CD4-positive, alpha-beta T cell (primary cell): Measurements from ENCODE around the gene SRMS. TPM values are rescaled to one million over a fixed set of nuclear protein-coding genes. Genes with fewer than 3 reads are reported as not detected.
A peak's percentile ranks its signal among the peaks of the same experiment; 100 is the strongest.
"Not testable (repeated sequence)": the region's sequence is repeated elsewhere in the genome, so short reads cannot be mapped to it uniquely, and the experiment has no call there.

ENCODE experiments used
- ATAC-seq: fragments of 200-7000 bp; cut with Tn5 transposase; one replicate; pipeline ENCODE4 v1.10.0; 2022; ENCODE audit warnings: mild to moderate bottlenecking; ENCODE audit not compliant: poor library complexity
- CTCF ChIA-PET: fragments of 350-600 bp; sonication (Branson Sonifier 250); formaldehyde crosslinking; loops from one replicate; lab custom pipeline; 2021; ENCODE audit warnings: antibody characterized with exemption, inconsistent platforms; lab: Charles Lee
- POLR2A ChIA-PET: fragments of 350-600 bp; sonication (Branson Sonifier 250); formaldehyde crosslinking; loops from one replicate; lab custom pipeline; 2021; ENCODE audit warnings: antibody characterized with exemption, inconsistent platforms; lab: Charles Lee
- DNase-seq, 14 experiments: peaks; one replicate each; pipeline ENCODE4 v3.0.0-alpha.2; 2013 to 2020; ENCODE audit warnings: mixed read lengths in 2 of 14
- H3K27ac ChIP-seq, 2 donors: one replicate each; pipeline versions ENCODE4 v1.5.1 to v1.7.0; 2013; ENCODE audit warnings: low read length in 2 of 2, low read depth in 1 of 2, mild to moderate bottlenecking in 1 of 2
- H3K27me3 ChIP-seq, 2 experiments: 1 replicate in 1 of 2; 2 replicates in 1 of 2; pipeline versions ENCODE4 v1.6.1 to v1.7.0; 2013; ENCODE audit warnings: low read length in 2 of 2, control low read depth in 1 of 2, mild to moderate bottlenecking in 1 of 2, moderate library complexity in 1 of 2; ENCODE audit not compliant: insufficient read depth in 2 of 2, control insufficient read depth in 1 of 2
- H3K36me3 ChIP-seq: one replicate; pipeline ENCODE4 v1.6.1; 2013; ENCODE audit warnings: low read length, control low read depth; ENCODE audit not compliant: insufficient read depth
- H3K4me1 ChIP-seq: one replicate; pipeline ENCODE4 v1.6.1; 2013; ENCODE audit warnings: low read length, control low read depth; ENCODE audit not compliant: insufficient read depth
- H3K4me3 ChIP-seq: one replicate; pipeline ENCODE4 v1.5.1; 2013; ENCODE audit warnings: mild to moderate bottlenecking, low read length, moderate library complexity
- H3K9me3 ChIP-seq, 2 experiments: 1 replicate in 1 of 2; 2 replicates in 1 of 2; pipeline versions ENCODE4 v1.6.1 to v1.7.0; 2013; ENCODE audit warnings: low read length in 2 of 2, mild to moderate bottlenecking in 2 of 2, control low read depth in 1 of 2, moderate library complexity in 1 of 2; ENCODE audit not compliant: control insufficient read depth in 1 of 2, insufficient read depth in 1 of 2
- H3K27ac Mint-ChIP-seq: one replicate; pipeline ENCODE4 v1.8.0; 2020; ENCODE audit warnings: mixed read lengths
- H3K27me3 Mint-ChIP-seq: one replicate; pipeline ENCODE4 v1.8.0; 2021; ENCODE audit warnings: mixed read lengths
- H3K36me3 Mint-ChIP-seq: one replicate; pipeline ENCODE4 v1.8.0; 2021; ENCODE audit warnings: low read depth, mixed read lengths
- H3K4me1 Mint-ChIP-seq: one replicate; pipeline ENCODE4 v1.8.0; 2021; ENCODE audit warnings: low read depth, mixed read lengths
- H3K4me3 Mint-ChIP-seq: one replicate; pipeline ENCODE4 v1.8.0; 2020; ENCODE audit warnings: mild to moderate bottlenecking, mixed read lengths
- H3K9me3 Mint-ChIP-seq: one replicate; pipeline ENCODE4 v1.8.0; 2020; ENCODE audit warnings: mixed read lengths
- intact Hi-C, 2 experiments: fragments of 100-400 bp; cut with DNase I in 1 of 2; cut with micrococcal nuclease in 1 of 2; formaldehyde crosslinking; loops; one replicate each; pipeline versions ENCODE4 v1.15.1 to v1.9.0; 2023 to 2025; cut with DNase I, micrococcal nuclease
- total RNA-seq, 174 experiments: library from RNA in 2 of 174; stranded (reverse) in 2 of 174; gene quantifications; one replicate each; pipeline ENCODE4 v1.2.3 and lab custom pipeline; 2021 to 2026
- TF ChIP-seq, protein P1 (sequence below): fragments of 200-600 bp; IDR thresholded peaks from one replicate; pipeline ENCODE4 v1.8.0; 2022; ENCODE audit warnings: antibody characterized with exemption, mild to moderate bottlenecking

Gene SRMS
- total RNA-seq, 2 experiments from 2014 or later = not detected

DNA sequence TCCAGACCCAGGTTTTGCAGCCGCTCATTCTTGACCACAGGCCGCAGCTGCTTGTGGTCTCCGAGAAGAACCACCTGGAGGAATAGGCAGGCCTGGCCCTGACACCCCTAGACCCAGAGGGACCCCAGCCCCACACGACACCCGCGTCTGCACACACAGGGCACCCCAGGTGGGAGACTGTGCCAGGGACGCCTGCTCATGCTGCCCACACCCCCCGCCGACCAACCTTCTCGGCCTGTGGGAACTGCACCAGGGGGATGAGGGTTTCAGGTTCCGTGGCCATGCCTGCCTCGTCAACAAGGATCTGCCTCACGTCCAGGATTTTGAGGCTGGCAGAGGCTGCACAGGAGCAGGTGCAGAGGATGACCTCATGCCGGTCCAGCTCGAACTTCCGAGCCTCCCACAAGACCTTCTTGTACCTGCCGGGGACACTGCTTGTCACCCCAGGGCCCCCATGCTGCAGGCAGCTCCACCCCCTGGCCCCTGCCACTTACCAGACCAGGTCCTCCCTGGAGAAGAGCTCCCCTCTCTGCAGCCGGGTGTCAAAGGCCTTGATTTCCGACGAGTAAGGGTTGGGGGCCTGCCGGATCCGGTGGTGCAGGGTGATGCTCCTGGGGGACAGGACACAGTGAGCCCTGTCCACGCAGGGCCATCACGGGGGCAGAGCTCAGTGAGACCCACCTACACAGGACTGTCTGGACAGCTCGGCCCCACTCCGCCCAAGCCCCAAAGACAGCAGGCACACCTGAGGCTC is 13.5 kb upstream of the SRMS start:
- no peaks in the 10 kb centered on the region for H3K9me3 Mint-ChIP-seq
- DNase-seq = no peak
- ChIA-PET POLR2A (no interaction called here), CTCF (interaction anchor here (1.0 kb wide), 1 partner anchor 9 kb away, joined by 3 read pairs; no protein-coding TSS in a partner anchor)
- H3K36me3 Mint-ChIP-seq = peaks cover 11% of the 10 kb centered on the region
- intact Hi-C loops = no loop called here
- H3K4me1 ChIP-seq = no peaks in the 10 kb centered on the region
- no peak overlapping the region for H3K27ac ChIP-seq
- H3K4me3 Mint-ChIP-seq = no peak overlapping the region
- no peak overlapping the region for H3K27ac Mint-ChIP-seq
- no peak for ATAC-seq
- peaks cover 48% of the 10 kb centered on the region for H3K36me3 ChIP-seq
- H3K27me3 Mint-ChIP-seq = no peaks in the 10 kb centered on the region
- TF ChIP-seq, protein P1, sequence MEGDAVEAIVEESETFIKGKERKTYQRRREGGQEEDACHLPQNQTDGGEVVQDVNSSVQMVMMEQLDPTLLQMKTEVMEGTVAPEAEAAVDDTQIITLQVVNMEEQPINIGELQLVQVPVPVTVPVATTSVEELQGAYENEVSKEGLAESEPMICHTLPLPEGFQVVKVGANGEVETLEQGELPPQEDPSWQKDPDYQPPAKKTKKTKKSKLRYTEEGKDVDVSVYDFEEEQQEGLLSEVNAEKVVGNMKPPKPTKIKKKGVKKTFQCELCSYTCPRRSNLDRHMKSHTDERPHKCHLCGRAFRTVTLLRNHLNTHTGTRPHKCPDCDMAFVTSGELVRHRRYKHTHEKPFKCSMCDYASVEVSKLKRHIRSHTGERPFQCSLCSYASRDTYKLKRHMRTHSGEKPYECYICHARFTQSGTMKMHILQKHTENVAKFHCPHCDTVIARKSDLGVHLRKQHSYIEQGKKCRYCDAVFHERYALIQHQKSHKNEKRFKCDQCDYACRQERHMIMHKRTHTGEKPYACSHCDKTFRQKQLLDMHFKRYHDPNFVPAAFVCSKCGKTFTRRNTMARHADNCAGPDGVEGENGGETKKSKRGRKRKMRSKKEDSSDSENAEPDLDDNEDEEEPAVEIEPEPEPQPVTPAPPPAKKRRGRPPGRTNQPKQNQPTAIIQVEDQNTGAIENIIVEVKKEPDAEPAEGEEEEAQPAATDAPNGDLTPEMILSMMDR = no peak
- H3K27me3 ChIP-seq = no peaks in the 10 kb centered on the region
- H3K4me3 ChIP-seq = no peak overlapping the region
- no peaks in the 10 kb centered on the region for H3K4me1 Mint-ChIP-seq
- H3K9me3 ChIP-seq = peaks cover 0 to 3% of the 10 kb centered on the region in 2 experiments

DNA sequence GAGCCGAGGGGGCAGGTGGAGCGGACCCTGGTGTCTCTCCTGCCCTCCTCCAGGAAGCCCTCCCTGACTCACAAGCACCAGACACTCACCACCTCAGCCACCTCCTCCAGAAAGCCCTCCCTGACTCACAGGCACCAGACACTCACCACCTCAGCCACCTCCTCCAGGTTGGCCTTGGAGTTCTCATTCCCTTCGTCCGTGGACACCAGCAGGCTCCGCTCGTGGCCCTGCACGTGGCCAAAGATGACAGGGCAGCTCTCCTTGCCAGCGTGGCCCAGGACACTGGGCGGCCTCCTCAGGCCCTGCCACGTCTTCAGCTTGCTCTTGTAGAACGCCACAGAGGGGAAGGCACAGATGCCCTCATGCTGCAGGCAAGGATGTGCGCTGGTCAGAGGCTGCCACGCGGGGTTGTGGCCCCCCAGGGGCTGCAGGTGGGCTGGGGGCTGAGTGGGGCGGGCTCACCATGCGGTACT is 12.8 kb upstream of the SRMS start:
- TF ChIP-seq, protein P1 = no peak
- Histone ChIP-seq H3K4me3 (no peak overlapping the region), H3K27me3 (no peaks in the 10 kb centered on the region), H3K36me3 (peaks cover 46% of the 10 kb centered on the region), H3K27ac (no peak overlapping the region), H3K9me3 (peaks cover 0 to 3% of the 10 kb centered on the region in 2 experiments), H3K4me1 (no peaks in the 10 kb centered on the region)
- Mint-ChIP-seq H3K36me3 (peaks cover 11% of the 10 kb centered on the region), H3K27ac (no peak overlapping the region), H3K9me3 (no peaks in the 10 kb centered on the region), H3K4me1 (no peaks in the 10 kb centered on the region), H3K27me3 (no peaks in the 10 kb centered on the region), H3K4me3 (no peak overlapping the region)
- ChIA-PET POLR2A (no interaction called here), CTCF (no interaction called here)
- DNase-seq (no peak), ATAC-seq (no peak)
- intact Hi-C loops = no loop called here

DNA sequence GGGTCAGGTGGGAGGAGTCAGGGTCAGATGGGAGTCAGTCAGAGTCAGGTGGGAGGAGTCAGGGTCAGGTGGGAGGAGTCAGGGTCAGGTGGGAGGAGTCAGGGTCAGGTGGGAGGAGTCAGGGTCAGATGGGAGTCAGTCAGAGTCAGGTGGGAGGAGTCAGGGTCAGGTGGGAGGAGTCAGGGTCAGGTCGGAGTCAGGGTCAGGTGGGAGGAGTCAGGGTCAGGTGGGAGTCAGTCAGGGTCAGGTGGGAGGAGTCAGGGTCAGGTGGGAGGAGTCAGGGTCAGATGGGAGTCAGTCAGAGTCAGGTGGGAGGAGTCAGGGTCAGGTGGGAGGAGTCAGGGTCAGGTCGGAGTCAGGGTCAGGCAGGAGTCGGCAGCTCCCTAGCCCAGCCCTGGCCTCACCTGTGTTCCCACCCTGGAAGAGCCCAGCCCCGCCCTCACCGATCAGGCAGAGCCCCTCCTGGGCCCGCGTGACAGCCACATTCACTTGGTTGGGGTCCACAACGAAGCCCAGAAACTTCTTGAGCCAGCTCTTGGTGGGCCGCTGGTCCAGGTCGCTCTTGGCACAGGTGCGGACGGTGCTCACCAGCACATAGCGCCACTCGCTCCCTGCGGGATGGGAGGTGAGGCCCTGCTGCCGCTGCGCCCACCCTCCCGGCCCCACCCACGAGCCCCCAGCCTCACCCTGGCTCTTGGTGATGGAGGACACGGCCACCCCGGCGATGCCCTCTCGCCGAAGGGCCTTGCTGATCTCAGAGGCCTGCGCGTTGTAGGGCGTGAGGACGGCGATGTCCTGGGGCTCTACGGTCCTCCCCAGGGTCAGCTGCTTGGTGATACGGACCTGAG is 12.2 kb upstream of the SRMS start:
- H3K36me3 Mint-ChIP-seq = peaks cover 11% of the 10 kb centered on the region
- H3K27me3 Mint-ChIP-seq, H3K9me3 ChIP-seq, POLR2A ChIA-PET, H3K4me3 ChIP-seq, H3K27ac ChIP-seq, CTCF ChIA-PET, H3K4me1 ChIP-seq, H3K27me3 ChIP-seq, H3K9me3 Mint-ChIP-seq, H3K4me3 Mint-ChIP-seq, H3K4me1 Mint-ChIP-seq, intact Hi-C loops, H3K27ac Mint-ChIP-seq: not testable (repeated sequence)
- peaks cover 43% of the 10 kb centered on the region for H3K36me3 ChIP-seq
- DNase-seq (peak in 7 of 14 experiments; percentile 37 to 65 (median 58)), ATAC-seq (peak; percentile 17)
